SK-N-SH treated with all-trans-retinoic acid at 6 μM for 48 hours (cell line): ENCODE measurements around the gene SERPINB1.

Experiments
- ATAC-seq: fragments of 200-7000 bp; cut with Tn5 transposase; 3 replicates; pipeline ENCODE4 v1.9.1; 2020; ENCODE audit warnings: mild to moderate bottlenecking, moderate library complexity
- ARNTL ChIP-seq: fragments of 450-650 bp; formaldehyde crosslinking; IDR thresholded peaks from 2 replicates; pipeline ENCODE4 v1.5.0; 2020; ENCODE audit warnings: low read depth, mild to moderate bottlenecking, moderate library complexity, borderline replicate concordance
- BACH2 ChIP-seq: fragments of 250-450 bp; sonication (Bioruptor Pico); IDR thresholded peaks from 2 replicates; pipeline ENCODE4 v1.9.0; 2021; ENCODE audit warnings: mild to moderate bottlenecking, borderline replicate concordance
- CREB5 ChIP-seq: fragments of 250-450 bp; sonication (Bioruptor Pico); IDR thresholded peaks from 2 replicates; pipeline ENCODE4 v1.5.1; 2020; ENCODE audit warnings: low read depth, mild to moderate bottlenecking, moderate library complexity
- CSDC2 ChIP-seq: fragments of 250-450 bp; sonication (Bioruptor Pico); IDR thresholded peaks from 2 replicates; pipeline ENCODE4 v1.5.0; 2020; ENCODE audit warnings: mild to moderate bottlenecking, moderate library complexity
- GLIS3 ChIP-seq: fragments of 250-450 bp; sonication (Bioruptor Pico); IDR thresholded peaks from 2 replicates; pipeline ENCODE4 v1.5.0; 2020; ENCODE audit warnings: mild to moderate bottlenecking, moderate library complexity
- PATZ1 ChIP-seq: fragments of 250-450 bp; sonication (Bioruptor Pico); IDR thresholded peaks from 2 replicates; pipeline ENCODE4 v1.8.0; 2020; ENCODE audit warnings: mild to moderate bottlenecking, moderate library complexity, borderline replicate concordance
- PPARA ChIP-seq: fragments of 250-450 bp; sonication (Bioruptor Pico); IDR thresholded peaks from 2 replicates; pipeline ENCODE4 v1.5.0; 2020; ENCODE audit warnings: mild to moderate bottlenecking, borderline replicate concordance
- RARB ChIP-seq: fragments of 250-450 bp; sonication (Bioruptor Pico); IDR thresholded peaks from 2 replicates; pipeline ENCODE4 v1.8.0; 2021; ENCODE audit warnings: mild to moderate bottlenecking, moderate library complexity
- SNAI2 ChIP-seq: fragments of 250-450 bp; sonication (Bioruptor Pico); IDR thresholded peaks from 2 replicates; pipeline ENCODE4 v1.5.0; 2020; ENCODE audit warnings: mild to moderate bottlenecking, moderate library complexity
- TOX ChIP-seq: fragments of 250-450 bp; sonication (Bioruptor Pico); IDR thresholded peaks from 2 replicates; pipeline ENCODE4 v1.8.0; 2021; ENCODE audit warnings: mild to moderate bottlenecking, moderate library complexity, borderline replicate concordance
- TSHZ2 ChIP-seq: fragments of 250-450 bp; sonication (Bioruptor Pico); IDR thresholded peaks from 2 replicates; pipeline ENCODE4 v1.5.0; 2020; ENCODE audit warnings: mild to moderate bottlenecking, moderate library complexity
- ZFP30 ChIP-seq: fragments of 450-650 bp; formaldehyde crosslinking; IDR thresholded peaks from 2 replicates; pipeline ENCODE4 v1.5.0; 2022; ENCODE audit warnings: mild to moderate bottlenecking, moderate library complexity
- ZNF565 ChIP-seq: fragments of 450-650 bp; formaldehyde crosslinking; conservative IDR thresholded peaks from 2 replicates; pipeline ENCODE4 v1.5.0; 2020; ENCODE audit warnings: low read depth, mild to moderate bottlenecking, moderate library complexity
- ZNF70 ChIP-seq: fragments of 450-650 bp; formaldehyde crosslinking; IDR thresholded peaks from 2 replicates; pipeline ENCODE4 v1.5.0; 2020; ENCODE audit warnings: mild to moderate bottlenecking, moderate library complexity
- TF ChIP-seq, protein P1 (sequence below): fragments of 250-450 bp; sonication (Bioruptor Pico); IDR thresholded peaks from 2 replicates; pipeline ENCODE4 v1.5.1; 2021; ENCODE audit warnings: mild to moderate bottlenecking, moderate library complexity
- TF ChIP-seq, protein P2 (sequence below): fragments of 250-450 bp; sonication (Bioruptor Pico); IDR thresholded peaks from 2 replicates; pipeline ENCODE4 v1.8.0; 2021; ENCODE audit warnings: low read depth, mild to moderate bottlenecking, moderate library complexity, borderline replicate concordance

SERPINB1 gene

DNA sequence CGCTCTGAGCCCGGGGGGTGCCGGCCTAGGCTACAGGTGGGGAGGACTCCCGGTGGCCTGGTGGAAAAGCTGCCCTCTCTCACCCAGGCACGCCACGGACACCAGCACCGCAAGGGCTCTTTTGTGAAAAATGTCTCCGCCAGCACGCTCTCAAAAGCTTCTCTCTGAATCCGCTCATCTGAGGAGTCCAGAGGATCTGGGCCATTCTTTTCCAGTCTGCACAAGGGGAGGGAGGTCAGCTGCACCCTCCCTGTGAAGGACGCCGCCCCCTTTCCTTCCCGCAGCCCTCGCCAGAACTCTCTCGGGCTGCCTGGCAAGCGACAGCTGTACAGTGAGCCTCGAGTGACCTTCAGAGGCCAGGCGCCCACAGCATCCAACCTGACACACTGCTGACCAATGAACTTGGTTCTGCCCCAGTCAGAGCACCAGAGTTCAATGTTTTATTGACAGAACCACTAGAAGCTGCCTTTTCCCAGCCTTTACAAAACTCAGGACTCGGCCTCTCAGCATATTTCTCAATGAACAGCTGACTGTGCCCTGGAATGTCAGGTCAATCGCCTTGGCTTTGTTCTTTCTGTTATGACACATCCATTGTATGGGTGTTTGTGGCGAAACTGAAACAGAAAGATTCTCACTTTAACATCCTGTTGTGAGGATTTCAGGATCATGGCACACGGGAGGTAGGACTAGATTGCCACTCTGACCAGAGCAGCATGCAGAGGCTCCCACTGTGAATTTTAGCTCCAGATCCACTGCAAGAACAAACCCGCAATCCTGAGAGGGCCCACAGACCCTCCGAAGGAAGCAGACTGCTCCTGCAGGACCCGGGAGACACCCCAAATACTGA is 34.8 kb upstream of the SERPINB1 start:
- TF ChIP-seq RARB (CRISPR knock-in tag) (no peak), ZNF70 (CRISPR knock-in tag) (no peak), SNAI2 (no peak)
- TF ChIP-seq, protein P1, sequence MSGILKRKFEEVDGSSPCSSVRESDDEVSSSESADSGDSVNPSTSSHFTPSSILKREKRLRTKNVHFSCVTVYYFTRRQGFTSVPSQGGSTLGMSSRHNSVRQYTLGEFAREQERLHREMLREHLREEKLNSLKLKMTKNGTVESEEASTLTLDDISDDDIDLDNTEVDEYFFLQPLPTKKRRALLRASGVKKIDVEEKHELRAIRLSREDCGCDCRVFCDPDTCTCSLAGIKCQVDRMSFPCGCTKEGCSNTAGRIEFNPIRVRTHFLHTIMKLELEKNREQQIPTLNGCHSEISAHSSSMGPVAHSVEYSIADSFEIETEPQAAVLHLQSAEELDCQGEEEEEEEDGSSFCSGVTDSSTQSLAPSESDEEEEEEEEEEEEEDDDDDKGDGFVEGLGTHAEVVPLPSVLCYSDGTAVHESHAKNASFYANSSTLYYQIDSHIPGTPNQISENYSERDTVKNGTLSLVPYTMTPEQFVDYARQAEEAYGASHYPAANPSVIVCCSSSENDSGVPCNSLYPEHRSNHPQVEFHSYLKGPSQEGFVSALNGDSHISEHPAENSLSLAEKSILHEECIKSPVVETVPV, result no peak
- peak; percentile 79 for ATAC-seq

DNA sequence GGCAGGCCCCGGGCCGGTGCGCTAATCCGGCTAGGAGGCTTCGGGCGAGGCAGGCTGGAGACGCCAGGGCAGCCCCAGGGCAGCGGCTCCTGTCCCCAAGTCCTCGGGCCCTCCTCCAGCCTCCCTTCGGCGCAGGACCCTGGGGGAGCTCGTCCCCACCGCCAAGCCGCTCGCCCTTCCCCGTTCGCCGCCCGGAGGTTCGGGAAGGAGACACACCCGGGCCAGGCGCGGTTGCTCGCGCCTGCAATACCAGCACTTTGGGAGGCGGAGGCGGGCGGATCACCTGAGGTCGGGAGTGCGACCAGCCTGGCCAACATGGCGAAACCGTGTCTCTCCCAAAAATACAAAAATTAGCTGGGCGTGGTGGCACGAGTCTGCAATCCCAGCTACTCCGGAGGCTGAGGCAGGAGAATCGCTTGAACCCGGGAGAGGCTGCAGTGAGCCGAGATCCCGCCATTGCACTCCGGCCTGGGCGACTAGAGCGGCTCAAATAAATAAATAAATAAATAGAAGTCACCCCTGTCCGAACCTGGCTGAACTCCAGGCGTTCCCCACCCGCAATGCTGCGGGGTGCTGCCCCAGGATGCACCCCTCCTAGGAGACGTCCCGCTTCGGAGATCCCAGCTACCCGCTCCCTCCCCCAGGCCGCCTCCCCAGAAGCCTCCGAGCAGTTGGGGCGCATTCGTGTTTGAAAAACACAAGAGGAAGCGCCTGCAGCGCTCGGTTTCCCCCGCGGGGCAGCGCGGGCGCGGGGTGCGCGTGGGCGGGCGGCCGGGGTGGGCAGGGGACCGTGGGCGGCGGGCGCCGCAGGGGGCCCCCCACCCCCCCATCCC is 33.9 kb upstream of the SERPINB1 start:
- ATAC-seq, result peak; percentile 52
- no peak for TF ChIP-seq ZNF70 (CRISPR knock-in tag)
- TF ChIP-seq GLIS3, result no peak
- no peak for TF ChIP-seq PATZ1 (CRISPR knock-in tag)
- no peak for TF ChIP-seq CREB5 (CRISPR knock-in tag)
- TF ChIP-seq RARB (CRISPR knock-in tag), result no peak
- no peak for TF ChIP-seq PPARA (CRISPR knock-in tag)
- TF ChIP-seq BACH2 (CRISPR knock-in tag), result no peak
- no peak for TF ChIP-seq SNAI2
- no peak for TF ChIP-seq TOX (CRISPR knock-in tag)
- TF ChIP-seq ARNTL (CRISPR knock-in tag), result no peak

- no peak for TF ChIP-seq ZNF565
- no peak for TF ChIP-seq CSDC2 (CRISPR knock-in tag)
- no peak for TF ChIP-seq CREB5 (CRISPR knock-in tag)
- TF ChIP-seq ARNTL (CRISPR knock-in tag), result no peak
- no peak for ATAC-seq
Measured at GRCh38 chr6:2873643-2874042, 32.0 kb upstream of the SERPINB1 start.

- no peak for ATAC-seq
- TF ChIP-seq ZNF70 (CRISPR knock-in tag) (no peak), ZFP30 (no peak), PPARA (CRISPR knock-in tag) (no peak), TSHZ2 (CRISPR knock-in tag) (no peak), ARNTL (CRISPR knock-in tag) (no peak), PATZ1 (CRISPR knock-in tag) (no peak), CREB5 (CRISPR knock-in tag) (no peak)
- TF ChIP-seq, protein P2, sequence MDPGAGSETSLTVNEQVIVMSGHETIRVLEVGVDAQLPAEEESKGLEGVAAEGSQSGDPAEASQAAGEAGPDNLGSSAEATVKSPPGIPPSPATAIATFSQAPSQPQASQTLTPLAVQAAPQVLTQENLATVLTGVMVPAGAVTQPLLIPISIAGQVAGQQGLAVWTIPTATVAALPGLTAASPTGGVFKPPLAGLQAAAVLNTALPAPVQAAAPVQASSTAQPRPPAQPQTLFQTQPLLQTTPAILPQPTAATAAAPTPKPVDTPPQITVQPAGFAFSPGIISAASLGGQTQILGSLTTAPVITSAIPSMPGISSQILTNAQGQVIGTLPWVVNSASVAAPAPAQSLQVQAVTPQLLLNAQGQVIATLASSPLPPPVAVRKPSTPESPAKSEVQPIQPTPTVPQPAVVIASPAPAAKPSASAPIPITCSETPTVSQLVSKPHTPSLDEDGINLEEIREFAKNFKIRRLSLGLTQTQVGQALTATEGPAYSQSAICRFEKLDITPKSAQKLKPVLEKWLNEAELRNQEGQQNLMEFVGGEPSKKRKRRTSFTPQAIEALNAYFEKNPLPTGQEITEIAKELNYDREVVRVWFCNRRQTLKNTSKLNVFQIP (CRISPR knock-in tag), result no peak
Measured at GRCh38 chr6:2872423-2873358, 31.0 kb upstream of the SERPINB1 start.
